K562 (cell line): ENCODE data around the gene ANKRD66. TPM values are rescaled to one million over a fixed set of nuclear protein-coding genes. Genes with fewer than 3 reads are reported as not detected.
A peak's percentile ranks its signal among the peaks of the same experiment; 100 is the strongest.

ENCODE experiments used
- CTCFL ChIP-seq: IDR thresholded peaks from 2 replicates; pipeline ENCODE4 v1.6.1; 2011; ENCODE audit warnings: borderline replicate concordance, low read depth, mild to moderate bottlenecking, moderate library complexity, low read length; ENCODE audit not compliant: insufficient read depth, poor library complexity, severe bottlenecking
- DEAF1 ChIP-seq: fragments of 450-650 bp; formaldehyde crosslinking; IDR thresholded peaks from 2 replicates; pipeline ENCODE4 v1.4.0; 2020; ENCODE audit warnings: mild to moderate bottlenecking, moderate library complexity
- NR1H2 ChIP-seq: sonication (generic); formaldehyde crosslinking; IDR thresholded peaks from 2 replicates; pipeline ENCODE4 v1.4.0; 2020; ENCODE audit warnings: mild to moderate bottlenecking, missing genetic modification reagents
- ZNF24 ChIP-seq: fragments of 450-650 bp; IDR thresholded peaks from 2 replicates; pipeline ENCODE4 v1.6.1; 2016
- polyA plus RNA-seq, 8 experiments: library from polyadenylated mRNA; depleted of rRNA in 4 of 8; stranded (reverse) in 5 of 8; unstranded in 3 of 8; fragments of >200 nt; fragmentation: Nextera tagmentation in 2 of 8; fragmentation: Illumina TruSeq in 1 of 8; extraction: Ambion mirVana in 2 of 8; extraction: Trizol in 1 of 8; gene quantifications; 2 replicates each; pipeline versions ENCODE4 v1.2.1 to v1.2.3, GENCODE V29; 2011 to 2014; ENCODE audit warnings: inconsistent platforms in 1 of 8, missing spikeins in 1 of 8
- total RNA-seq, 7 experiments: library from RNA; depleted of rRNA in 6 of 7; stranded (reverse); fragments of >200 nt in 6 of 7; fragmentation: Illumina TruSeq in 2 of 7; extraction: Trizol in 2 of 7; gene quantifications; 2 replicates each; pipeline versions ENCODE4 v1.2.1 to v1.2.3, GENCODE V29; 2011 to 2021; ENCODE audit warnings: low replicate concordance in 1 of 7
- TF ChIP-seq, protein P1 (sequence below), 2 experiments: fragments of 450-650 bp; formaldehyde crosslinking in 1 of 2; IDR thresholded peaks; 2 replicates each; pipeline versions ENCODE4 v1.4.0 to v1.6.1; 2014 to 2020; ENCODE audit warnings: mild to moderate bottlenecking in 2 of 2, borderline replicate concordance in 1 of 2, low read depth in 1 of 2

ANKRD66 gene
- total and polyA plus RNA-seq, 9 of the 15 experiments (the other 6 are each of a cell fraction or from before 2014, with no cell fraction given), result not detected

GRCh38 chr6:46781478-46782378 lies 35.0 kb downstream of the ANKRD66 start (continued):
- TF ChIP-seq DEAF1 (CRISPR knock-in tag) (0 out of 2 replicates have a peak, but pooled peaks have one; percentile 4), ZNF24 (peak; percentile 62), CTCFL (peak; percentile 82), NR1H2 (CRISPR knock-in tag) (no peak)
- TF ChIP-seq, protein P1, sequence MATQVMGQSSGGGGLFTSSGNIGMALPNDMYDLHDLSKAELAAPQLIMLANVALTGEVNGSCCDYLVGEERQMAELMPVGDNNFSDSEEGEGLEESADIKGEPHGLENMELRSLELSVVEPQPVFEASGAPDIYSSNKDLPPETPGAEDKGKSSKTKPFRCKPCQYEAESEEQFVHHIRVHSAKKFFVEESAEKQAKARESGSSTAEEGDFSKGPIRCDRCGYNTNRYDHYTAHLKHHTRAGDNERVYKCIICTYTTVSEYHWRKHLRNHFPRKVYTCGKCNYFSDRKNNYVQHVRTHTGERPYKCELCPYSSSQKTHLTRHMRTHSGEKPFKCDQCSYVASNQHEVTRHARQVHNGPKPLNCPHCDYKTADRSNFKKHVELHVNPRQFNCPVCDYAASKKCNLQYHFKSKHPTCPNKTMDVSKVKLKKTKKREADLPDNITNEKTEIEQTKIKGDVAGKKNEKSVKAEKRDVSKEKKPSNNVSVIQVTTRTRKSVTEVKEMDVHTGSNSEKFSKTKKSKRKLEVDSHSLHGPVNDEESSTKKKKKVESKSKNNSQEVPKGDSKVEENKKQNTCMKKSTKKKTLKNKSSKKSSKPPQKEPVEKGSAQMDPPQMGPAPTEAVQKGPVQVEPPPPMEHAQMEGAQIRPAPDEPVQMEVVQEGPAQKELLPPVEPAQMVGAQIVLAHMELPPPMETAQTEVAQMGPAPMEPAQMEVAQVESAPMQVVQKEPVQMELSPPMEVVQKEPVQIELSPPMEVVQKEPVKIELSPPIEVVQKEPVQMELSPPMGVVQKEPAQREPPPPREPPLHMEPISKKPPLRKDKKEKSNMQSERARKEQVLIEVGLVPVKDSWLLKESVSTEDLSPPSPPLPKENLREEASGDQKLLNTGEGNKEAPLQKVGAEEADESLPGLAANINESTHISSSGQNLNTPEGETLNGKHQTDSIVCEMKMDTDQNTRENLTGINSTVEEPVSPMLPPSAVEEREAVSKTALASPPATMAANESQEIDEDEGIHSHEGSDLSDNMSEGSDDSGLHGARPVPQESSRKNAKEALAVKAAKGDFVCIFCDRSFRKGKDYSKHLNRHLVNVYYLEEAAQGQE (IDR thresholded peaks at IDR 0.05; ENCODE audit: borderline replicate concordance), result no peak; the same call in 1 of the 2 replicates
- TF ChIP-seq, protein P1 (CRISPR knock-in tag; IDR thresholded peaks at IDR 0.05; ENCODE audit: low read depth), result no peak
